IMR-90 (cell line): Measurements from ENCODE around the gene PRKCA. TPM values are rescaled to one million over a fixed set of nuclear protein-coding genes. Genes with fewer than 3 reads are reported as not detected.

Experiments
- ATAC-seq: fragments of 200-7000 bp; cut with Tn5 transposase; 2 replicates; pipeline ENCODE4 v1.9.1; 2020; ENCODE audit warnings: low read depth, mild to moderate bottlenecking, moderate library complexity
- BruUV-seq: library from RNA; stranded (reverse); fragments of 400-500 nt; replicated peaks from 2 replicates; lab custom pipeline; 2021; lab: Mats Ljungman, UMichigan
- CTCF ChIA-PET: fragments of 300-600 bp; formaldehyde crosslinking; extraction: SDS; loops from one replicate; lab custom pipeline; 2021; ENCODE audit warnings: antibody characterized with exemption; lab: Yijun Ruan, JAX
- POLR2A ChIA-PET: fragments of 300-600 bp; sonication (Branson Sonifier 250); formaldehyde crosslinking; loops from one replicate; lab custom pipeline; 2022; ENCODE audit warnings: antibody characterized with exemption; ENCODE audit not compliant: unreplicated experiment; lab: Charles Lee
- DNase-seq: peaks from one replicate; pipeline ENCODE4 v3.0.0; 2013
- H2AFZ ChIP-seq: replicated peaks from 2 replicates; pipeline ENCODE3; 2013; ENCODE audit warnings: low read length, mild to moderate bottlenecking; ENCODE audit not compliant: poor library complexity
- H2AK5ac ChIP-seq: 2 replicates; pipeline ENCODE4 v1.6.1; 2013; ENCODE audit warnings: low read depth, low read length, inconsistent platforms
- H2AK9ac ChIP-seq: replicated peaks from 2 replicates; pipeline ENCODE3; 2013; ENCODE audit warnings: mild to moderate bottlenecking, low read depth, low read length, moderate library complexity; ENCODE audit not compliant: poor library complexity
- H2BK120ac ChIP-seq: 2 replicates; pipeline ENCODE4 v1.6.1; 2013; ENCODE audit warnings: low read depth, low read length, inconsistent platforms
- H2BK15ac ChIP-seq: 3 replicates; pipeline ENCODE4 v1.6.1; 2013; ENCODE audit warnings: low read depth, low read length, inconsistent platforms
- H2BK20ac ChIP-seq: 2 replicates; pipeline ENCODE4 v1.6.1; 2013; ENCODE audit warnings: low read depth, mild to moderate bottlenecking, inconsistent platforms, low read length, moderate library complexity
- H2BK5ac ChIP-seq: 2 replicates; pipeline ENCODE4 v1.6.1; 2013; ENCODE audit warnings: mild to moderate bottlenecking, low read depth, low read length, inconsistent platforms; ENCODE audit not compliant: poor library complexity, severe bottlenecking
- H3K14ac ChIP-seq: replicated peaks from 2 replicates; pipeline ENCODE4 v1.6.1; 2013; ENCODE audit warnings: low read depth, low read length, inconsistent platforms
- H3K18ac ChIP-seq: 2 replicates; pipeline ENCODE4 v1.6.1; 2013; ENCODE audit warnings: low read depth, low read length, control low read depth
- H3K23ac ChIP-seq: 2 replicates; pipeline ENCODE4 v1.6.1; 2013; ENCODE audit warnings: low read depth, low read length, inconsistent platforms
- H3K27ac ChIP-seq: 2 replicates; pipeline ENCODE4 v1.5.1; 2013; ENCODE audit warnings: mild to moderate bottlenecking, control low read depth, low read length; ENCODE audit not compliant: insufficient read depth
- H3K27me3 ChIP-seq: 2 replicates; pipeline ENCODE4 v1.6.1; 2013; ENCODE audit warnings: low read length; ENCODE audit not compliant: control insufficient read depth, insufficient read depth
- H3K36me3 ChIP-seq: 2 replicates; pipeline ENCODE4 v1.6.1; 2013; ENCODE audit warnings: low read length, mixed read lengths; ENCODE audit not compliant: control insufficient read depth, insufficient read depth
- H3K4ac ChIP-seq: 2 replicates; pipeline ENCODE4 v1.6.1; 2013; ENCODE audit warnings: low read depth, low read length, inconsistent platforms
- H3K4me1 ChIP-seq: 2 replicates; pipeline ENCODE4 v1.6.1; 2013; ENCODE audit warnings: low read length, mixed read lengths; ENCODE audit not compliant: control insufficient read depth, insufficient read depth
- H3K4me2 ChIP-seq: 2 replicates; pipeline ENCODE4 v1.6.1; 2013; ENCODE audit warnings: low read depth, mild to moderate bottlenecking, control low read depth, low read length, moderate library complexity
- H3K4me3 ChIP-seq: 2 replicates; pipeline ENCODE4 v1.5.1; 2013; ENCODE audit warnings: low read depth, mild to moderate bottlenecking, control low read depth, low read length, moderate library complexity; ENCODE audit not compliant: insufficient read depth
- H3K56ac ChIP-seq: 2 replicates; pipeline ENCODE4 v1.6.1; 2013; ENCODE audit warnings: low read length, inconsistent platforms; ENCODE audit not compliant: insufficient read depth; ENCODE audit errors: extremely low read depth
- H3K79me1 ChIP-seq, 2 experiments: 2 replicates each; pipeline ENCODE4 v1.6.1; 2013; ENCODE audit warnings: low read length in 2 of 2, inconsistent platforms in 1 of 2, low read depth in 1 of 2
- H3K9ac ChIP-seq: 2 replicates; pipeline ENCODE4 v1.6.1; 2013; ENCODE audit warnings: low read depth, low read length, control low read depth
- H3K9me1 ChIP-seq: 2 replicates; pipeline ENCODE4 v1.6.1; 2013; ENCODE audit warnings: low read length, inconsistent platforms; ENCODE audit not compliant: insufficient read depth
- H3K9me3 ChIP-seq: 2 replicates; pipeline ENCODE4 v1.6.1; 2013; ENCODE audit warnings: low read length; ENCODE audit not compliant: control insufficient read depth, insufficient read depth
- H4K20me1 ChIP-seq: 2 replicates; pipeline ENCODE4 v1.6.1; 2013; ENCODE audit warnings: low read length, inconsistent platforms; ENCODE audit not compliant: insufficient read depth
- H4K5ac ChIP-seq: 2 replicates; pipeline ENCODE4 v1.6.1; 2013; ENCODE audit warnings: mild to moderate bottlenecking, low read depth, low read length, control low read depth
- H4K8ac ChIP-seq, 2 experiments: 2 replicates each; pipeline ENCODE4 v1.6.1; 2013; ENCODE audit warnings: low read depth in 2 of 2, low read length in 2 of 2, control low read depth in 1 of 2, inconsistent platforms in 1 of 2
- H4K91ac ChIP-seq: 2 replicates; pipeline ENCODE4 v1.6.1; 2013; ENCODE audit warnings: low read depth, low read length, inconsistent platforms; ENCODE audit not compliant: insufficient read depth
- CEBPB ChIP-seq: IDR thresholded peaks from 2 replicates; pipeline ENCODE4 v1.6.1; 2012; ENCODE audit warnings: low read depth, low read length, improper control_type of control experiment
- CHD1 ChIP-seq: IDR thresholded peaks from 2 replicates; pipeline ENCODE4 v1.6.1; 2012; ENCODE audit warnings: low read depth, low read length, improper control_type of control experiment
- FOS ChIP-seq: fragments of 150-350 bp; IDR thresholded peaks from 2 replicates; pipeline ENCODE4 v1.6.1; 2016; ENCODE audit warnings: low read depth, low read length
- MAFK ChIP-seq: IDR thresholded peaks from 2 replicates; pipeline ENCODE4 v1.6.1; 2012; ENCODE audit warnings: low read depth, low read length, improper control_type of control experiment
- MAZ ChIP-seq: IDR thresholded peaks from 2 replicates; pipeline ENCODE4 v1.6.1; 2012; ENCODE audit warnings: low read depth, mild to moderate bottlenecking, low read length, improper control_type of control experiment, moderate library complexity, borderline replicate concordance
- MXI1 ChIP-seq: IDR thresholded peaks from 2 replicates; pipeline ENCODE4 v1.6.1; 2012; ENCODE audit warnings: low read depth, mild to moderate bottlenecking, low read length, moderate library complexity, borderline replicate concordance
- NFE2L2 ChIP-seq: fragments of 150-350 bp; IDR thresholded peaks from 2 replicates; pipeline ENCODE4 v1.6.1; 2016; ENCODE audit warnings: low read depth, mild to moderate bottlenecking, low read length
- POLR2A ChIP-seq: IDR thresholded peaks from 2 replicates; pipeline ENCODE4 v1.6.1; 2012; ENCODE audit warnings: mild to moderate bottlenecking, low read depth, low read length
- WGBS, 2 experiments: methylation state at CpG; one replicate each; pipeline versions ENCODE4 v1.1.5 to v1.1.7; 2013; ENCODE audit warnings: missing lambda C conversion rate in 2 of 2; ENCODE audit not compliant: insufficient read length in 1 of 2; ENCODE audit errors: extremely low coverage in 2 of 2; 5-methylcytosine and 5-hydroxymethylcytosine counted together
- dilution Hi-C: fragments of 300-500 bp; cut with HindIII; formaldehyde crosslinking; loops from one replicate; pipeline ENCODE4 v1.14.3; 2018; ENCODE audit warnings: low sequenced_read_pairs; ENCODE audit not compliant: unreplicated experiment
- in situ Hi-C: fragments of 300-500 bp; cut with MboI; formaldehyde crosslinking; loops from 3 replicates; pipeline ENCODE4 v1.14.3; 2019; ENCODE audit warnings: low sequenced_read_pairs, inconsistent platforms, mixed read lengths
- intact Hi-C: fragments of 100-400 bp; cut with micrococcal nuclease; formaldehyde crosslinking; loops from 2 replicates; pipeline ENCODE4 v1.10.0; 2022
- polyA plus RNA-seq, 3 experiments: library from polyadenylated mRNA; depleted of rRNA; stranded (reverse); fragments of >200 nt; gene quantifications; 2 replicates each; pipeline ENCODE4 v1.2.3, GENCODE V29; 2012; ENCODE audit warnings: low replicate concordance in 1 of 3
- total RNA-seq: library from RNA; depleted of rRNA; stranded (reverse); fragments of >200 nt; gene quantifications from 2 replicates; pipeline ENCODE4 v1.2.3, GENCODE V29; 2012
- TF ChIP-seq, protein P1 (sequence below): fragments of 150-350 bp; IDR thresholded peaks from 2 replicates; pipeline ENCODE4 v1.6.1; 2017; ENCODE audit warnings: mild to moderate bottlenecking, antibody characterized with exemption, low read length, low read depth
- TF ChIP-seq, protein P2 (sequence below): conservative IDR thresholded peaks from 2 replicates; pipeline ENCODE4 v1.5.1; 2012; ENCODE audit warnings: mild to moderate bottlenecking, low read depth, low read length, improper control_type of control experiment

Gene PRKCA
- total and polyA plus RNA-seq, 2 of the 4 experiments (the other 2 are of a cell fraction) = 31.0 to 46.0 TPM

DNA sequence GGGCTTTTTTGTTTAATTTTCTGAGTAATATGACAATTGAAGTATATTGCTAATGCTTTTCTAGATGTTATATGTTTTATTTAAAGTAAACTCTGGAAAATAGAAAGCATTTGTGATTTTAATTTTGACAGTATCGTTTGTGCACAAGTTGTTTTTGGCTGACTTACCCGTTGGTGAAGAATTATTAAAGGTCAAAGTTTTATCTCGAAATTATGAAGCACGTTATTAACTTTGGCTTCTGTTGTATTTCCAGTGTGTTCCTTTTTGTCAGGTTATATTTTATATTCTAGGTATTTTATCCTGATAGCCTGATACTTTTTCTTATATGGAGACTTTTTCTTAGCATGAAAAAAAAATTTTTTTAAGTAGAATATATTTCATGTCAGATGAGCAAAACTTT lies 16.8 kb downstream of the PRKCA start:
- no peak overlapping the region for H2AFZ ChIP-seq
- H3K9me1 ChIP-seq = peaks cover 4% of the 10 kb centered on the region; the same call in 1 of the 2 replicates
- H4K8ac ChIP-seq = no peak overlapping the region
- dilution Hi-C loops (no loop called here), intact Hi-C loops (no loop called here), in situ Hi-C loops (no loop called here)
- no peak overlapping the region for H3K56ac ChIP-seq
- H3K18ac ChIP-seq = no peak overlapping the region
- no peak overlapping the region for H4K91ac ChIP-seq
- no peak overlapping the region for H3K23ac ChIP-seq
- DNase-seq (no peak), ATAC-seq (no peak)
- H3K79me1 ChIP-seq = peaks cover 38 to 82% of the 10 kb centered on the region in 2 experiments
- WGBS, 2 experiments = no CpG with 5 or more reads among the region's 4 CpGs
- H3K9ac ChIP-seq = no peak overlapping the region
- H2BK5ac ChIP-seq = no peak overlapping the region
- ChIA-PET POLR2A (no interaction called here), CTCF (no interaction called here)
- no peaks in the 10 kb centered on the region for H3K27me3 ChIP-seq
- H2AK5ac ChIP-seq = no peak overlapping the region
- H2BK120ac ChIP-seq = no peak overlapping the region
- TF ChIP-seq MAFK = no peak
- no peak for TF ChIP-seq CEBPB
- TF ChIP-seq, protein P1, sequence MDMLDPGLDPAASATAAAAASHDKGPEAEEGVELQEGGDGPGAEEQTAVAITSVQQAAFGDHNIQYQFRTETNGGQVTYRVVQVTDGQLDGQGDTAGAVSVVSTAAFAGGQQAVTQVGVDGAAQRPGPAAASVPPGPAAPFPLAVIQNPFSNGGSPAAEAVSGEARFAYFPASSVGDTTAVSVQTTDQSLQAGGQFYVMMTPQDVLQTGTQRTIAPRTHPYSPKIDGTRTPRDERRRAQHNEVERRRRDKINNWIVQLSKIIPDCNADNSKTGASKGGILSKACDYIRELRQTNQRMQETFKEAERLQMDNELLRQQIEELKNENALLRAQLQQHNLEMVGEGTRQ = no peak
- no peak for TF ChIP-seq CHD1
- no peak for TF ChIP-seq NFE2L2
- TF ChIP-seq, protein P2, sequence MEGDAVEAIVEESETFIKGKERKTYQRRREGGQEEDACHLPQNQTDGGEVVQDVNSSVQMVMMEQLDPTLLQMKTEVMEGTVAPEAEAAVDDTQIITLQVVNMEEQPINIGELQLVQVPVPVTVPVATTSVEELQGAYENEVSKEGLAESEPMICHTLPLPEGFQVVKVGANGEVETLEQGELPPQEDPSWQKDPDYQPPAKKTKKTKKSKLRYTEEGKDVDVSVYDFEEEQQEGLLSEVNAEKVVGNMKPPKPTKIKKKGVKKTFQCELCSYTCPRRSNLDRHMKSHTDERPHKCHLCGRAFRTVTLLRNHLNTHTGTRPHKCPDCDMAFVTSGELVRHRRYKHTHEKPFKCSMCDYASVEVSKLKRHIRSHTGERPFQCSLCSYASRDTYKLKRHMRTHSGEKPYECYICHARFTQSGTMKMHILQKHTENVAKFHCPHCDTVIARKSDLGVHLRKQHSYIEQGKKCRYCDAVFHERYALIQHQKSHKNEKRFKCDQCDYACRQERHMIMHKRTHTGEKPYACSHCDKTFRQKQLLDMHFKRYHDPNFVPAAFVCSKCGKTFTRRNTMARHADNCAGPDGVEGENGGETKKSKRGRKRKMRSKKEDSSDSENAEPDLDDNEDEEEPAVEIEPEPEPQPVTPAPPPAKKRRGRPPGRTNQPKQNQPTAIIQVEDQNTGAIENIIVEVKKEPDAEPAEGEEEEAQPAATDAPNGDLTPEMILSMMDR = no peak
- TF ChIP-seq FOS = no peak
- no peak for TF ChIP-seq MAZ
- no peak for TF ChIP-seq POLR2A
- no peak for TF ChIP-seq MXI1
- peaks cover 7% of the 10 kb centered on the region; the same call in 1 of the 2 replicates for H4K20me1 ChIP-seq
- H4K5ac ChIP-seq = no peak overlapping the region
- no peak overlapping the region for H2BK15ac ChIP-seq
- no peak overlapping the region for H3K14ac ChIP-seq
- H3K4me2 ChIP-seq = no peak overlapping the region
- no peak overlapping the region for H2BK20ac ChIP-seq
- no TSS peak for BruUV-seq
- peaks cover 3% of the 10 kb centered on the region for H3K36me3 ChIP-seq
- peaks cover 4% of the 10 kb centered on the region for H3K4me1 ChIP-seq
- no peak overlapping the region for H2AK9ac ChIP-seq
- H3K27ac ChIP-seq = no peak overlapping the region
- no peak overlapping the region for H3K4me3 ChIP-seq
- H3K4ac ChIP-seq = no peak overlapping the region
- H3K9me3 ChIP-seq = peaks cover 7% of the 10 kb centered on the region; the same call in 1 of the 2 replicates
